Fibroblast of lung (primary cell): ENCODE measurements around the gene CLN6. TPM values are rescaled to one million over a fixed set of nuclear protein-coding genes. Genes with fewer than 3 reads are reported as not detected.
"Not testable (repeated sequence)": the region's sequence is repeated elsewhere in the genome, so short reads cannot be mapped to it uniquely, and the experiment has no call there.

Experiments
- DNase-seq, 2 donors: peaks; one replicate each; pipeline versions ENCODE4 v3.0.0 to v3.0.0-alpha.2; 2010; ENCODE audit warnings: low read depth in 2 of 2
- H2AFZ ChIP-seq: 2 replicates; pipeline ENCODE4 v1.5.1; 2012; ENCODE audit warnings: low read length, control low read depth, inconsistent platforms
- H3K27ac ChIP-seq: 2 replicates; pipeline ENCODE4 v1.5.1; 2011; ENCODE audit warnings: low read length, control low read depth; ENCODE audit not compliant: insufficient read depth
- H3K27me3 ChIP-seq: 2 replicates; pipeline ENCODE4 v1.5.1; 2011; ENCODE audit warnings: mild to moderate bottlenecking, low read length; ENCODE audit not compliant: control insufficient read depth, insufficient read depth
- H3K36me3 ChIP-seq: 2 replicates; pipeline ENCODE4 v1.5.1; 2011; ENCODE audit warnings: low read length; ENCODE audit not compliant: control insufficient read depth, insufficient read depth
- H3K4me1 ChIP-seq: 2 replicates; pipeline ENCODE4 v1.5.1; 2011; ENCODE audit warnings: low read length; ENCODE audit not compliant: control insufficient read depth, insufficient read depth; ENCODE audit errors: extremely low read depth
- H3K4me2 ChIP-seq: 2 replicates; pipeline ENCODE4 v1.5.1; 2011; ENCODE audit warnings: low read length, control low read depth; ENCODE audit not compliant: insufficient read depth; ENCODE audit errors: extremely low read depth
- H3K4me3 ChIP-seq, 4 experiments: fragments of 200-600 bp in 1 of 4; sonication (generic) in 1 of 4; replicated peaks in 1 of 4; 2 replicates each; pipeline ENCODE4 v1.5.1; 2011 to 2016; ENCODE audit warnings: low read length in 4 of 4, low read depth in 3 of 4, mild to moderate bottlenecking in 3 of 4, control low read depth in 2 of 4, inconsistent platforms in 1 of 4, mixed read lengths in 1 of 4; ENCODE audit not compliant: insufficient read depth in 1 of 4; ENCODE audit errors: control extremely low read depth in 1 of 4
- H3K79me2 ChIP-seq: 2 replicates; pipeline ENCODE4 v1.5.1; 2012; ENCODE audit warnings: mild to moderate bottlenecking, low read length, inconsistent platforms; ENCODE audit not compliant: control insufficient read depth, insufficient read depth
- H3K9ac ChIP-seq: 2 replicates; pipeline ENCODE4 v1.5.1; 2011; ENCODE audit warnings: mild to moderate bottlenecking, low read length, control low read depth; ENCODE audit not compliant: insufficient read depth
- H3K9me3 ChIP-seq: 2 replicates; pipeline ENCODE4 v1.5.1; 2012; ENCODE audit warnings: low read depth, low read length; ENCODE audit not compliant: control insufficient read depth, insufficient read depth
- H4K20me1 ChIP-seq: 2 replicates; pipeline ENCODE4 v1.5.1; 2011; ENCODE audit warnings: low read length; ENCODE audit not compliant: control insufficient read depth, insufficient read depth; ENCODE audit errors: extremely low read depth
- EZH2 ChIP-seq: IDR thresholded peaks from 2 replicates; pipeline ENCODE4 v1.5.1; 2012; ENCODE audit warnings: low read length, control low read depth, mild to moderate bottlenecking; ENCODE audit errors: missing control alignments
- polyA plus RNA-seq, 2 donors: library from polyadenylated mRNA; depleted of rRNA in 1 of 2; stranded (reverse) in 1 of 2; unstranded in 1 of 2; fragments of >200 nt; gene quantifications; 2 replicates each; pipeline ENCODE4 v1.2.1, GENCODE V29; 2011 to 2012; ENCODE audit warnings: missing spikeins in 1 of 2
- total RNA-seq: library from RNA; depleted of rRNA; stranded (reverse); fragments of >200 nt; gene quantifications from 2 replicates; pipeline ENCODE4 v1.2.1, GENCODE V29; 2014
- TF ChIP-seq, protein P1 (sequence below), 2 donors: IDR thresholded peaks in 1 of 2; conservative IDR thresholded peaks in 1 of 2; 1 replicate in 1 of 2; 2 replicates in 1 of 2; pipeline ENCODE4 v1.5.1; 2011 to 2012; ENCODE audit warnings: low read length in 2 of 2, control low read depth in 1 of 2, inconsistent platforms in 1 of 2, low read depth in 1 of 2, mild to moderate bottlenecking in 1 of 2

The CLN6 gene
- total and polyA plus RNA-seq, 2 donors (not counting 1 experiment from before 2014, with no cell fraction given) = 5.6 to 16.1 TPM

DNA sequence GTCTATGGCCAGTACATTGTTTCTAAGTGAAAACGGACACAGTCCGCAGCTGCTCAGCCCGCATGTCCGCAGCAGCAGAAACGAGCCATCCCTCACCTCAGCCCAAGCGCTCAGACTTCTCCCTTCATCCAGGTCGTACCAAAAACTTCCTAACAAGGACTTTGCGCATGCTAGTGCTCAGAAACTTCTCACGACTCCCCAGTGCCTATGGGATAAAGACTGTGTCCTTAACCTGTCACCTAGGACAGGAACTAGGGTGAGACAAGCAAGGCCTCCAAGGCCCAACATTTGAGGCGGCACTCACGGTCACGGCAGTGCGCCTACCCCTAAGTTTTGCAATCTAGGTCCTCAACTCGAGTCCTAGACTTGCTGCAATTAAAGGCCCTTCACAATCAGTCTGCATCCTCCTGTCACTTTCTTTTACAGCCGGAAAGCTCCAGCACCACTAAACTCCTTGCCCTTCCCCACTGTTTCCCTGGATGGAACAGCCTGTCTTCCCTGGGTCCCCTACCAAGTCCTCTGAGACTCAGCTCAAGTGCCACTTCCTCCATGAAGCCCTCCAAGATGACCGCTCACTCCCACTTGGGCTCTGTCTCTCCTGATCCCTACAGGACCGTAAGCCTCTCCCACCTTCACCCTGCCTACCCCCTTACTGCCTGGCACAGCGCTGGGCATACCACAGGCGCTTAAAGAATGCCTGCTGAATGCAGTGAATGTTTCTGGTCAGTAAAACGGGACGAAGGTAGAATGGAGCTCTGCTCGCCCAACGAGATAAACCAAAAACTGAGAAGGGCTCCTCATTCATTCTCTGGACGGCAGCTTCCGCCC lies 1.2 kb downstream of the CLN6 start:
- H3K36me3 ChIP-seq = no peaks in the 10 kb centered on the region
- peak overlapping the region; percentile 64 to 96 (median 84) for H3K4me3 ChIP-seq
- peaks cover 33% of the 10 kb centered on the region for H3K79me2 ChIP-seq
- no peaks in the 10 kb centered on the region for H4K20me1 ChIP-seq
- peak overlapping the region; percentile 86 for H2AFZ ChIP-seq
- TF ChIP-seq, protein P1, sequence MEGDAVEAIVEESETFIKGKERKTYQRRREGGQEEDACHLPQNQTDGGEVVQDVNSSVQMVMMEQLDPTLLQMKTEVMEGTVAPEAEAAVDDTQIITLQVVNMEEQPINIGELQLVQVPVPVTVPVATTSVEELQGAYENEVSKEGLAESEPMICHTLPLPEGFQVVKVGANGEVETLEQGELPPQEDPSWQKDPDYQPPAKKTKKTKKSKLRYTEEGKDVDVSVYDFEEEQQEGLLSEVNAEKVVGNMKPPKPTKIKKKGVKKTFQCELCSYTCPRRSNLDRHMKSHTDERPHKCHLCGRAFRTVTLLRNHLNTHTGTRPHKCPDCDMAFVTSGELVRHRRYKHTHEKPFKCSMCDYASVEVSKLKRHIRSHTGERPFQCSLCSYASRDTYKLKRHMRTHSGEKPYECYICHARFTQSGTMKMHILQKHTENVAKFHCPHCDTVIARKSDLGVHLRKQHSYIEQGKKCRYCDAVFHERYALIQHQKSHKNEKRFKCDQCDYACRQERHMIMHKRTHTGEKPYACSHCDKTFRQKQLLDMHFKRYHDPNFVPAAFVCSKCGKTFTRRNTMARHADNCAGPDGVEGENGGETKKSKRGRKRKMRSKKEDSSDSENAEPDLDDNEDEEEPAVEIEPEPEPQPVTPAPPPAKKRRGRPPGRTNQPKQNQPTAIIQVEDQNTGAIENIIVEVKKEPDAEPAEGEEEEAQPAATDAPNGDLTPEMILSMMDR (conservative IDR thresholded peaks at IDR 0.05 in 1 of 2, IDR thresholded peaks at IDR 0.05 in 1 of 2; ENCODE audit: low read depth in 1 of 2, low read length in 2 of 2) = no peak
- no peak for TF ChIP-seq EZH2
- peak overlapping the region; percentile 96 for H3K4me2 ChIP-seq
- no peaks in the 10 kb centered on the region for H3K27me3 ChIP-seq
- peaks cover 3% of the 10 kb centered on the region for H3K4me1 ChIP-seq
- peak overlapping the region; percentile 86 for H3K9ac ChIP-seq
- H3K27ac ChIP-seq = peak overlapping the region; percentile 82
- DNase-seq = peak in 1 of 2 donors; percentile 23
- no peaks in the 10 kb centered on the region for H3K9me3 ChIP-seq

DNA sequence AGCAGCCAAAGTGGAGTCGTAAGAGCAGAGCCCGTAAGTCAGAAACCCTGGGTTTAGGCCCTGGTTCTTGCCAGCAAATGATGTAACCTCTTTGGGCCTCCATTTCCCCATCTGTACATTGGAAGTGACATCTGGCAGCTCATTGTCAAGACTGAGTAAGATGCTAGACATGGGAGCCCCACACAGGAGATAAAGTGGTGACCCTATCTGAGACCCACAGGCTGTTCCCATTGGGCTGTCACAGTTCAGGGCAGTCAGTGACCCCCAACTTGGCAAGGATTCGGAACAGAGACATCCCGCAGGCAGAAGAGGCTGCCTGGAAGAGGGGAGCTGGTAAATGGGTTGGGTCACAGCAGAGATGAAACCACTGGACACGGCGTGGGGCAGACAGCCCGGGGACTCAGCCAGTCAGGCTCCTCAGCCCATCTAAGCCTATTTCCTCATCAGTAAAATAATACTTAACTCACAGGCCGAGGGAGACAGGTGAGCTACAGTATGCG lies 1.8 kb downstream of the CLN6 start:
- TF ChIP-seq, protein P1 (conservative IDR thresholded peaks at IDR 0.05 in 1 of 2, IDR thresholded peaks at IDR 0.05 in 1 of 2; ENCODE audit: low read depth in 1 of 2, low read length in 2 of 2) = no peak
- TF ChIP-seq EZH2 = no peak
- no peak overlapping the region for H3K9ac ChIP-seq
- no peak for DNase-seq
- no peak overlapping the region for H3K27ac ChIP-seq
- no peaks in the 10 kb centered on the region for H4K20me1 ChIP-seq
- peaks cover 37% of the 10 kb centered on the region for H3K79me2 ChIP-seq
- peaks cover 3% of the 10 kb centered on the region for H3K4me1 ChIP-seq
- H3K4me2 ChIP-seq = peak overlapping the region; percentile 96
- H3K4me3 ChIP-seq = peak overlapping the region in 3 of 4 experiments; percentile 64 to 86 (median 81)
- no peak overlapping the region for H2AFZ ChIP-seq
- H3K36me3 ChIP-seq = no peaks in the 10 kb centered on the region
- H3K27me3 ChIP-seq = no peaks in the 10 kb centered on the region
- no peaks in the 10 kb centered on the region for H3K9me3 ChIP-seq

DNA sequence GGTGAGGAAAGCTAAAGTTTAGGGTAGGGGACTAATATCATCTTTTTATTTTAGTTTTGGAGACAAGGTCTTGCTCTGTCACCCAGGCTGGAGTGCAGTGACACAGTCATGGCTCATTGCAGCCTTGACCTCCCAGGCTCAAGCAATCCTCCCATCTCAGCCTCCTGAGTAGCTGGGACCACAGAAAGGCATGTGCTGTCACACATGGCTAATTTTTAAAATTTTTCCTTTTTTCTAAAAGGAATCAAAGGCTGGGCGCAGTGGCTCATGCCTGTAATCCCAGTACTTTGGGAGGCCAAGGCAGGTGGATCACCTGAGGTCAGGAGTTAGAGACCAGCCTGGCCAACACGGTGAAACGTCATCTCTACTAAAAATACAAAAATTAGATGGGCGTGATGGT lies 4.1 kb downstream of the CLN6 start:
- not testable (repeated sequence) for H3K4me3 ChIP-seq, H2AFZ ChIP-seq, H3K9ac ChIP-seq, H3K36me3 ChIP-seq, H3K4me2 ChIP-seq, H4K20me1 ChIP-seq, H3K27ac ChIP-seq, H3K4me1 ChIP-seq, H3K9me3 ChIP-seq, H3K27me3 ChIP-seq, DNase-seq
- H3K79me2 ChIP-seq = peaks cover 38% of the 10 kb centered on the region
